Stimulated activated CD8-positive, alpha-beta memory T cell treated with anti-CD3 and anti-CD28 coated beads, Interleukin-7, amount 100 ng/mL, for 1 hour (primary cell): ENCODE data around the gene CNOT4.
A peak's percentile ranks its signal among the peaks of the same experiment; 100 is the strongest.
"Not testable (repeated sequence)": the region's sequence is repeated elsewhere in the genome, so short reads cannot be mapped to it uniquely, and the experiment has no call there.

Source experiments
- DNase-seq, 2 donors: peaks; one replicate each; pipeline ENCODE4 v3.0.0-alpha.2; 2020; ENCODE audit warnings: low read depth in 2 of 2

The CNOT4 gene

DNA sequence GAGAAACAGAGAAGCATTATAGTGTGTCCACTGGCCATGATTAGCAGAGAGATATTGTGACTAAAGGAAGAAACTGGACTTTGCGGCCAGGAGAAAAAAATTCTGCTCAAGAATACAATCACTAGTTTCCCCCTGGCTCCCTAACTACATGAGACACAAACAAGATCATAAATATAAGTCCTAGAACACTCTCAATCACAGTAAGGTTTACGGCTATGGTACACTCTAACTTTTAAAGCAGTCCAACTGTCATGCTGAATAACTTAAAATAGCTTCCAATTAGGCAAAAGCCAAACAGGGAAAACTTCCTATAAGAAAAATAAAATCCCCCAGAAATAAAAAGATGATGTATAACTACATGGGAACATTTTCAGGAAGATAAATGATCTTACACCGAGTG lies 144.2 kb downstream of the CNOT4 start:
- DNase-seq: no peak

DNA sequence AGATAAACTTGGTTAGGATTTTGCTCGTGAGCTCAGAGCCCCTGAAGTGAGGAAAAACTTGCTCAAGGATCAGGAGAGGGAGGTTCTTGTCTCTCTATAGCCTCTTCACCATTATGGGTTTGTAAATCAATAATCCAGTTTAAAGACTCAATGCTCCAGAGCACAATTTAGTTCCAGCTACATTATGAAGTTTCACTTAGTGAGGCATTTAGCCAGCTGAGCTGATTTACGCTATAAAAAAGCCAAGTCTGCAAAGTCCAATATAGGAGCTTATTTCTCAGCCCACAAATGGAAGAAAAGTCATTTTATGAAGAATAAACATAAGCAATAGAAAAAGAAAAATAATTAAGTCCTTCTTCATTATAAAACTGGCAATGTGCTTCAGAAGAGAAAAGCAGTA lies 145.7 kb downstream of the CNOT4 start:
- DNase-seq: no peak

DNA sequence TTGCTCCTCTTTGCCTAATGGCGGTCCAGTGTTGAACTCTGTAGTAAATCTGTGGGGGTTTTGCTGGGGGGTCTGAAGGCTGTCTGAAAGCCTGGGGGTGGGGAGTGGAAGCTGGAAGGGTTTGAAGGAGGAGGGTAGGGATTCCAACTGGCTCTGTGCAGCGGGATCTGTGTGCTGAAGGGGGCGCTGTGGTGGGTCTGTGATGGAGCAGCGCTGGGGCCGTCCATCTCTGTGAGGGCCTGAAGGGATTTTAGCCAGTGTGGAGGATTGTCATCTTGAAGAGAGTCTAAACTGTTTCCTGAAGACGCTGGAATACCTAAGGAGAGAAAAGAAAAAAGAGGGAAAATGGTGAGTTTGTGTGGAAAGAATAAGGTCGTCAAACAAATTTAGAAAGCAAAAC lies 147.0 kb downstream of the CNOT4 start:
- no peak for DNase-seq

DNA sequence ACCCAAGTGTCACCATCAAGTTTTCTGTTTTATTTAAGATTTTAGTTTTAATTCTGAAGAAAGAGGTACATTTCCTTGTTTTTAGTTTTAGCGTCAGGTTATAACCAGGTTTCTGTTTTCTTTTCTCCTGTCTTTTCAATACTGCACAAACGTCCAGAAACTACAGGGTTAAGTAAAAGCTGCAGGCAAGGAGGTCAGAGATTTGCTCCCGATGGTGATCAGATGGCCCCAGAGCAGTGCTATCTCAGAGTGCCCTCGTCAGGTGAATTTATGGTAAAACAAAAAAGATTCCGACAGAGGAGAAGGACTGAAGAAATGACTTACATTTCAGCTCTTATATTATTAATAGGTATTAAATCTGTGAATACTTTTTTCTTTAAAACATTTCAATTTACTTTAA lies 148.1 kb downstream of the CNOT4 start:
- no peak for DNase-seq

DNA sequence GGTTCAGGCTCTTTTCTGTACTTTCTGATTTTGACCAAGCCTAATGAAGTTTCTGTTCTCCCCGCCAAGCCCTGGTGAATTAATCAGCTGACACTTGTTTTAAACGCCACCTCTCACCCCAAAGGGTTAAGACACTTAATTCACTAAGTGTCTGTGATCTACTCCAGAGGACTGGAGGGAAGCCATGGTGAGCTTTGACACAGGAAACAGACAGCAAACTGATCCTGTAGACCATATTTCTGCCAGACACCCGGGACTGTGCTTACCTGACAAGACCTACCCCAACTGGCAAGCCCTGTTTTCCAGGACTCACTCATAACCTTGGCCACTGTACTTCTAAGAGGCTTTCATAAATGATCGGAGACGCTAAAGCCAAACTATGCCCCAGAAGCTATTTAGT lies 150.3 kb downstream of the CNOT4 start:
- no peak for DNase-seq

DNA sequence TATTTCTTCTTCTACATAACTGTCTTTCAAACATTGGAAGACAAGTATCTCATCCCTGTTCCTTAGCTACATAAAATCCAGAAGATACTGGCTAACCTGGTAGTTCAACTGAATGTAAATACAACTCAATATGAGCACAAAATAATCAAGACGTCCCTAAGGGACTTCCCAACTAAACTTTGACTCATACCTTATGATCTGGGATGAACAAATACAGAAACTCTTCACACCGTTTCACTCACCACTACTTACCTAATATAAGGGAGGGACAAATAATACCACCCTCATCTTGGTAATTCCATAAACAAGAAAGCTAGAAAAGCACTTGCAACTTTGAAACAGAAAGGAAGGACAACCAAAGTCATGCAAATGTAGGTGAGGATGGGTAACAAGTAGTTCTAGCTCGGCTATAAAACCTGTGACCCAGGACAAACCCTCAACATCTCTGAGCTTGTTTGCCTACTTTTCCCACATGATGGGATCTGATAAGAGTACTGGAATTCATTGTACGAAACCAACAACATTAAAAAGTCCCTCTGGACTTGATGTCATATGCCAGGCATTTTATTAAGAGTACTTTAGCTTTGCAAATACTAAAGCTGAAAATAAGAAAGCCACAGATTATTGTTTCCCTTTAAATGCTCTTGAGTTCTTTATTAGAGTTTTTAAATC lies 154.4 kb downstream of the CNOT4 start:
- no peak for DNase-seq

DNA sequence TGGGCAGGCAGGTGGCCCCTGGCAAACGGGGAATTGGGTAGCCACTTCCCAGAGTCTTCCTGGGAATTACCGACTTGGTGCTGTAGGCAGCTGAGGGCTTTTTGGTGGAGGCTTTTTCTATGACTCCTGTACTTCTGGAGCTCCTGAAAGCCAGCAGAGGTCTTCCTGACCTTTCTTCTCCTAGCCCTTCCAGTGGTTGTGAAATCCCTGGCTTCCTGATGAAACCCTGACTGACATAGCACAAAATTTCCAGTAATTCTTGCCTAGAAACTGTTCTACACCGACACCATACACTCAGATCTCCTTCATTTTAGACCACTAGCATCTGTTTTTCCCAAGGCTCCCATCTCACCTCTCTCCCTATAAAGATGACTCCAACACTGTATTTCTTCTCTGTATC lies 156.1 kb downstream of the CNOT4 start:
- no peak for DNase-seq

DNA sequence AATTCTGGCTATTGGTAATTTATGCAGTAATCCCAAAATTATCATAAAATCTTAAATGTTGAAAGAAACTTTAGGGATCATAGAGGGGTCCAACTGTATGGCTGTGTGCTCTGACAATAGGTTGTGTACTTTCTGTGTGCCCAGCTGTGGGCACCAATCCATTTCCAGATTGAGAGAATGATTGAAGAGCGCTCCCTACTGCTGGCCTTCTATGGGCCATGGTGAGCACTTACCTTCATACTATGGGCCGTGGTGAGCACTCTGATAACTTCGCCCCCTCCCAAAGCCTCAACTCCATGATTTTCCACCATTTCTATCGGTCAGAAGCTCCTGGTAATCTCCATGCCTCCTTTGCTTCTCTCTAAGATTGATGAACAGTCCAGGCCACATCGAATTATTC lies 157.6 kb downstream of the CNOT4 start:
- DNase-seq: no peak

DNA sequence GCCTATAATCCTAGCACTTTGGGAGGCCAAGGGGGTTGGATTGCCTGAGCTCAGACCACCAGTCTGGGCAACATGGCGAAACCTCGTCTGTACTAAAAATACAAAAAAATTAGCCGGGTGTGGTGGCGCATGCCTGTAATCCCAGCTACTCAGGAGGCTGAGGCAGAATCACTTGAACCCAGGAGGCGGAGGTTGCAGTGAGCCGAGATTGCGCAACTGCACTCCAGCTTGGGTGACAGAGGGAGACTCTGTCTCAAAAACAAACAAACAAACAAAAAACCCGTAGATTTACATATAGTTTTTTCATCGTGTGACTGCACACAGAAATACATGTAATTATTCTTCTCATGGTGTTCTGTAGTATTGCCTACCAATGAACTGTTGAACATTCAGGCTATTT lies 158.8 kb downstream of the CNOT4 start:
- not testable (repeated sequence) for DNase-seq

DNA sequence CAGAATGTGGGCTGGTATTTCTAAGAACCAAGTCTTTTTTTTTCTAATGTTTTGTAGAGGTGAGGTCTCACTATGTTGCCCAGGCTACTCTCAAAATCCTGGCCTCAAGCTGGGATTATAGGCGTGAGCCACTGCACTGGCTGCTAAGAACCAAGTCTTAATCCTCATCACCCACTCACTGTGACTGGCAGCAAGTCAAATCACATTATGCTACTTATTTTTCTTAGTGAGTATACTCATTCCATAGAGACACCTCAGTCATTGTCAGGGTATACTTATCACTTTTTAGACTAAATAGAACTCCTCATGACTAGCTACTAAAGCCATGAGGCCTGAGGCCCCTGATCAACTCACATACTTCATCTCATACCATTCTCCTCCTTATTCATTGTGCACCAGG lies 160.2 kb downstream of the CNOT4 start:
- DNase-seq: no peak

DNA sequence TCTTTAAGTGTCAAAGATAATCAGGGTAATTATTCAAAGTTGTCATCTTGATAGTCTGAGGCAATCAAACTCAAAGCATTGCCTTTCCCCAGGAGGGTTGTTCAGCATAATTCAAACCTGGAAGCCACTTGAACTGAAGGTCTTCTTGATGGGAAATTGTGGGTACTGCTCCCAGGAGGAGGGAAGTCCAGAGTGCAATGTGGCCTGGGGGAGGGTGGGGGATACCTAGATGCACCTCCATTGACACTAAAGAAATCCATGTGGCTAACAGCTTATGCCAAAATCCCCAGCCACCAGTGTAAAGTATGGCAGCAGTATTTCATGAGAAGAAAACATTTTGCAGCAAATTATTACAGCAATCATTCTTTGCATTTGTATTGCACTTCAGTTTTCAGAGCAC lies 161.4 kb downstream of the CNOT4 start:
- no peak for DNase-seq

DNA sequence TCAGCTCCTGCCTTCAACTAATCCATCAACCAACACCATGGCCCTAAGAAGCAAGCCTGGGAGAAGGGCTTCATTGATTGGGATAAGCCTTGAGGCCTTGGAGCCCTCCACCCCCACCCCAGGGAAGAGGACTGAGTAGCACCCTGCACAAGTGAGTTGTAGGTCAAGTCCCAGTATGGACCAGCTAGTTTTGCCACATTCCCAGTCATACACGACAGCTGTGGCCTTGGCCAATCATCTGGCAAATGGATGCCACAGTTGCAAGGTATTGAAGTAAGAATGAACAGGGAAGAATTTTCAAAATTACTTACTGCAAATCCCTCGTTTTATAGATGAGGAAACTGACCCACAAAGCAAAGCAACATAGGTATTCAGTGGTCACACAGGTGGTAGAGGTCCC lies 166.5 kb downstream of the CNOT4 start:
- no peak for DNase-seq

DNA sequence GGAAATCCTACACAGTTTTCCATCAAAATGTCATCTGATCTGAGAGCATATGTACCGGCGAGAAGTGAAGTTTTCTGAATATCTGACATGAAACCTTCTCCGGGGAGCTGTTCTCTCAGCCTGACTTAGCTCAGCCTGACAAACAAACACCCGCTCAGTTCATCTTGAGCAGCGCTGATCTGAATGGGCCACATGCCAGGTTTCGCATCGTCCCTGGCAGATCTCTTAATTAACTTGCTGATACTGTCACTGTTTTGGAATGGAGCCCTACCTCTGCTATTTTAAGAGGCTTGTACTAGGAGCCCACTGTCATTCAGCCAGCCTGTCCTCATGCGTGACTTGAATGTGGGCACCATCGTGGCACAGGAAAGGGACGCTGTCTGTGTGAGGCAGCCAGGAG lies 167.0 kb downstream of the CNOT4 start:
- DNase-seq: no peak

DNA sequence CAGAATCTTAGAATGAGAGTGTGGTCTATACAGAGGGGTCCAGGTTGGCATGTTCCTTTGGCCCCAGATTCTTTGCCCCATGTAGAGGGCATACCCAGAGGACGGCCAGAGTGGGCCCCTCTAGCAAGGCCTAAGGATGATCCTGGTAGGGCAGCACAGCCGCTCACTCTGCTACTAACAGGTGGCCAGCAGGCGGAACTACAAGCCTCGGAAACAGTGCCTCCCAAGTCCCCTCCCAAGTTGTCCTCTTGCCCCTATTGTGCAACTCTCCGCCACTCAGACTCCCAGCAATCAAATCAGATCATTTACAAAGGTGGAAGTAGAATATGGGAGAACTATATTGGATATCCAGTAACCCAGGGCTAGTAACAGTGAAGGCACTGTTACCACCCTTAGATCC lies 168.9 kb downstream of the CNOT4 start:
- DNase-seq: no peak

DNA sequence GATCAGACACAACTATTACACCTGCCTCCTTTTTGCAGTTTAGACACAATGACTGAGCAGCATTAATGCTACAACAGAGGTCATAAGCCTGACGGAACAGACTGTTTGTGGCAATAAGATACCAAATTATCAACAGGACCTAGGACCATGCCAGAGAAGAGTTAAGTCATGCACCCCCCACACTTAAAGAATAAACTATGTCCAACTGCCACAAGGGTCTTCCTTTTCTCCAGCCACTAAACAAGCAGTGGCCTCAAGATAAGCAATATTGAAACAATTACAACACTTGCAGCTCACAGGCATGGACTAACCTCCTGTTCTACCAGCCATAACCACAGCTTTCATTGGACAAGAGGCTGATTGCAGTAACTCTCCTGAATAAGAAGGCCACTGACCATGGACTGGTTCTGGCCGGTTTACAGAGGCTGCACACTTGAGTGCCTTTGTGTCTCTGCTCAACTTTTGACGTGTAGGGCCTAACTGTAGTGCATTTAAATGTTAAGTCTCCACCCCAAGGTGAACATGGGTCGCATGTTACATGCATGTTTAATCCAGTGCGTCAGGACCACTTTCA lies 171.8 kb downstream of the CNOT4 start:
- no peak for DNase-seq

DNA sequence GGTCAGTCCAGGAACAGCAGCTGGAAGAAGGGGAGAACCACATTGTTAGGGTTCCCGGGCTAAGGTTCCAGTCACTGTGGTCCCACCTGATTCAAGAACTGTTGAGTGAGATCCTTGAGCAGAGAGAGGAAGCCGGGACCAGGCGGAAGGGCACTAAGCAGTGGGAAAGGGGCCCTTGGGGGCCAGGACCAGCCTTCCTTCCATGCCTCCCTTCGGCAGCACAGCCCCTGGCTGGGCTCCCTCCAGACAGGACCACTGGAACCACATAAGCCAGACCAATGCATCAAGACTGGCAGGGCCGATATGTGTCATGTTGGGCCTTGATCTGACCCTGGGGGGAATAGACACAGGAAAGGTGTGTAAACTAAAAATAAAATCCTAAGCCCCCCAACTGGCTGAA lies 172.4 kb downstream of the CNOT4 start:
- DNase-seq: no peak

DNA sequence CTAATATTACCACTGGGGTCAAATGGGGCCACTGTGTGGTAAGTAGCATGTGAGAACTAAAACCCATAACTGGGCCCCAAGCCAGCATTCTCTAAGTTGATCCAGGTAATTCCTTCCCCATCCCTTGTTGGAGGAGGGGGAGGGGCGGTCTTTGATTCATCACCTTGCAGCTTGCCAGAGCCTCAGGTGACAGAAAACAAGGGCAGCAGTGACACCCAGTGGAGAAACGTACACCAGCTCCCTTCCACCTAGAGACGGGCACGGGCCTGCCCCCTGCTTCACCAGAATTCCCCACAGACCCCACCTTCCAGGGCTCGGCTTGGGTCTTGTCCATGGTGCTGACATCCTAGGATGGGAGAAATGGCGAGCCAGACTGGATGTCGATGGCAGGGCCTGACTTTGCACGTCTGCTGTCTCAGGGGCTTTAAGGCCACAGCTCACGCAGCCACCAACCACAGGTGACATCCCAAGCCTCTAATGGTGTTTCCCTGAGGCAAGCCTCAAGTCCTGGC lies 174.2 kb downstream of the CNOT4 start:
- peak in 1 of 2 donors; percentile 2 for DNase-seq

DNA sequence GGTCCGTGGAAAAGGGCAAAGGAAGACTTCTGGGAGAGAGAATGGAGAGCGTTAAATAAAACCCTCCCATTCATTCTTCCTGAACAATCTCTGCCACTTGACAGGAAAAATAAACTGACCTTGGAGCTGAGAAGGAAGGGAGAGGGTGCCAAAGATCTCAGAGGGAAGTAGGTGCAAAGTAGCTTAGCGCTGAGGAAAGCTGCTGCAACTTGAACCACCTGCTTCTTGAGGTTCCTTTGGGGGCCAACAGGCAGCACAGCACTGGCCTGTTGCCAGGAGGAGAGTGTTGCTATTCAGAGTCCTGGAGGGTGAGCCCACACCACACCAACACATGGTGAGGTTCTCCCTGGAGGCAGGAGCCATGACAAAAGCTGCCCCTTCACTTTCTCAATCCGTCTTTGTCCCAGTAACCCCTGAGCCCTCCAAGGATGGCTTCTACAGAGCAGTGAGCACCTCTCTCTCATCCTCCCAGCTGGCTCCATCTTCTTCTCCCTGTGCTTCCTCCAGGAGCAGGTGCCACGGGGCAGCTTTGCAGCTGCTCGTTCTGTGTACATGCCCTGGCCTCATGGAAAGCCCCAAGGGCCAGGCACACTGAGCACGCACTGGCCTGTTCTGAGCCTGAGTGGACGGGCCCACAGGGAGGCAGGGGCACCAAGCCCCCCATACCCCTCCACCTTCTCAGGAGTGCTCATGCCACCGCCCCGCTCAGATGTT lies 174.9 kb downstream of the CNOT4 start:
- DNase-seq: no peak

DNA sequence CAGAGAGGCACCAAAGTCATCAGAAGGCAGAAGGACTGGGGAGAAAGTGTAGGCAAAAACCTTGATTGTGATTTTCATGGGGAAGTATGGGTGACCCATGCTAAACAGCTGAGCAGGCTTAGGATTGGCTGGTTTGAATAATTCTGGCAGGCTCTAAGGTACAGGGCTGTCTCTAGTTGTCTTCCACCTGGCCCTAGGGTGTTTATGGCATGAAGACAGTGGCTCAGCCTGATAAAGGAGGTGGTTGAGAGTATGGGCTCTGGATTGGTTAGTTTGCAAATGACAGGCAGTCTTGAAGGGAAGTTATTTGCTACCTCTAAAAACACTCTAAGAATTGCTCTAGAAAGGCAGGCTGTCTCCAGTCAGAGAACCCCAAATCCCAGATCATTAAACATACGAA lies 176.0 kb downstream of the CNOT4 start:
- no peak for DNase-seq

DNA sequence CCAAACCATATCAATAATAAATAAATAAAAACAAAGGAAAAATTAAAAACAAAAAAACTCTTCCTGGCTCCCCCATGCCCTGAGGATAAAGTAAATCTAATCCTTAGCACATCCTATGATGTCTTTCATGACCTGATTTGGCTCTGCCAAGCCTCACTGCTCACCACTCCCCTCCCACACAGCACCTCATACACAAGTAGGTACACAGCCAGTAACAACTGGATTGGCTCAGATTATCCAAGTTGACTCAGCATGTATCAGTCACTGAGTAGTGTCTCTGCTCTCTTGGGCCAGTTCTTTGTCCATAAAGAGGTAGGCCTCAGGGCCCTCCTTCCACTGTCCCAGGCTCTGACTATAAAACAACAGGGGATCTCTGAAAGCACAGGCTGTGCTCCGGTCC lies 176.7 kb downstream of the CNOT4 start:
- no peak for DNase-seq

DNA sequence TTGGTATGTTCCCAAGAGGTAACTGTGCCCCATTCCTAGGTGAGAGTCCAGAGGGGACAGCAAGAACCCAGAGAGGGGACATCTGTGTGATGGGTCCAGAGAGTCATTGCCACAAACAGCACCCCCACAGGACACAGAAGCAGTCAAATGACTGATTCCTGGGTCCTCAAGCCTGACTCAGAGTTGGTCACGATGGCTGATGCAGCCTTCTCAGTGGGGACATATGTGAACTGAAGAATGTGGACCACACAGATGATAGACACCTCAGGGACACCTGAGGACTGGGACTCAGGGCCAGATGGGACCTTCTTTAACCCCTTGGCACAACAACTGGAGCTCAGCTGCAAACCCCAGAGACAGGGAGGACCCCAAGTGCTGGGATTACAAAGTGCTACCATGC lies 179.8 kb downstream of the CNOT4 start:
- DNase-seq: no peak

DNA sequence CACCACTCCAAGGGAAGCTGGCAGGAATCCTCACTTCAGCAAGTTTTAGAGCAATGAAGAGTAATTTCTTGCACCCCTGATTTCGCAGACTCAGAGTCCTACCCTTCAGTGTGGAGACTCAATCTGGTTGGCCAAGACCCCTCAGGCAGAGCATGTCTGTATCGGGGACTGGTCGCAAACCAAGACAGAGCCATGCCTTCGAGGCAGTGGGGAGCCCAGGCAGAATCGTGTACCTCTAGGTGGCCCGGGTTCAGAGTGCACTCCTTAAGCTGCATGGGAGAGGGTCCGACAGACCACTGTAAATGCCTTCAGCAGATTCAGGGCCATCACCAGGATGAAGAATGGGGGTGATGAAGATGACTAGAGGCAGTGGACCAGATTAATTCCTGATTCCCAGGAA lies 181.4 kb downstream of the CNOT4 start:
- DNase-seq: no peak

DNA sequence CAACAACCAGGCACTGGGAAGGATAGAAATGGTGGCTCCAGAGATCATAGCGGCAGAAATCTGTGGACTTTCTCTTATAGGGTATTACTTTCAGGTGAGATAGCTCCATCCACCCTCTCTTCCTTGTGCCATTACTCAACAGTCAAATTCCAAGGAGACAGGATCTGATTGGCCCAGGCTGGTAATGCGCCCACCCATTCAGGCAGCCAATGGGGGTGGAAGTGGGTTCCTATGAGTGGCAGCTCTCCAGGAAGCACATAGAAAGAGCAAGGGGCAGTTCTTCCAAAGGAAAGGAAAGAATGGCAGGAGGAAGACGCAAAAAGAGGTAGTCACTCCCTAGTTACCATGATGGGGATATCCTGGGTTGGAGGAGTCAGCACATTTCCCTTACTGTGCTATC lies 181.8 kb downstream of the CNOT4 start:
- DNase-seq: no peak
